Endothelial cell of umbilical vein (primary cell): ENCODE data around the gene FNDC1. TPM values are rescaled to one million over a fixed set of nuclear protein-coding genes. Genes with fewer than 3 reads are reported as not detected.

ENCODE experiments used
- BruUV-seq: library from RNA; stranded (reverse); fragments of 400-500 nt; replicated peaks from 2 replicates; lab custom pipeline; 2021; lab: Mats Ljungman, UMichigan
- CTCF ChIA-PET: fragments of 300-600, 350-600 bp; sonication (Branson Sonifier 250); formaldehyde crosslinking; loops from one replicate; lab custom pipeline; 2021; ENCODE audit warnings: antibody characterized with exemption, inconsistent platforms; lab: Charles Lee
- POLR2A ChIA-PET: fragments of 300-600, 350-600 bp; sonication (Branson Sonifier 250); formaldehyde crosslinking; loops from one replicate; lab custom pipeline; 2021; ENCODE audit warnings: antibody characterized with exemption, inconsistent platforms; lab: Charles Lee
- DNase-seq: peaks from one replicate; pipeline ENCODE4 v3.0.0-alpha.2; 2011; ENCODE audit warnings: low read depth, low spot score
- FAIRE-seq: peaks from 2 replicates; lab custom pipeline; 2011; peaks lifted over from hg19 to GRCh38; lab: Jason Lieb, UNC
- H2AFZ ChIP-seq: 2 replicates; pipeline ENCODE4 v1.6.0; 2012; ENCODE audit warnings: low read depth, low read length, control low read depth, inconsistent platforms
- H3K27ac ChIP-seq: 2 replicates; pipeline ENCODE4 v1.5.1; 2011; ENCODE audit warnings: low read depth, mild to moderate bottlenecking, control low read depth, low read length, moderate library complexity; ENCODE audit not compliant: insufficient read depth
- H3K27me3 ChIP-seq, 2 experiments: 2 replicates each; pipeline versions ENCODE4 v1.6.0 to v1.6.1; 2011; ENCODE audit warnings: low read length in 2 of 2, mixed read lengths in 1 of 2; ENCODE audit not compliant: control insufficient read depth in 2 of 2, insufficient read depth in 2 of 2
- H3K36me3 ChIP-seq, 2 experiments: 2 replicates in 1 of 2; 3 replicates in 1 of 2; pipeline ENCODE4 v1.5.1; 2011; ENCODE audit warnings: low read length in 2 of 2, mild to moderate bottlenecking in 1 of 2, moderate library complexity in 1 of 2; ENCODE audit not compliant: control insufficient read depth in 2 of 2, insufficient read depth in 2 of 2; ENCODE audit errors: extremely low read depth in 1 of 2
- H3K4me1 ChIP-seq: 3 replicates; pipeline ENCODE4 v1.5.1; 2011; ENCODE audit warnings: mild to moderate bottlenecking, low read length; ENCODE audit not compliant: control insufficient read depth, insufficient read depth; ENCODE audit errors: extremely low read depth
- H3K4me2 ChIP-seq: 2 replicates; pipeline ENCODE4 v1.6.1; 2011; ENCODE audit warnings: low read length, control low read depth, mixed read lengths; ENCODE audit not compliant: insufficient read depth
- H3K4me3 ChIP-seq, 3 experiments: fragments of 200-600 bp in 1 of 3; sonication (generic), shearing (Covaris generic) in 1 of 3; replicated peaks in 1 of 3; 2 replicates each; pipeline ENCODE4 v1.5.1; 2011 to 2016; ENCODE audit warnings: control low read depth in 3 of 3, low read length in 3 of 3, mild to moderate bottlenecking in 2 of 3, inconsistent platforms in 1 of 3, low read depth in 1 of 3, moderate library complexity in 1 of 3; ENCODE audit not compliant: insufficient read depth in 1 of 3
- H3K79me2 ChIP-seq: 2 replicates; pipeline ENCODE4 v1.6.0; 2012; ENCODE audit warnings: low read length, inconsistent platforms; ENCODE audit not compliant: control insufficient read depth, insufficient read depth
- H3K9ac ChIP-seq: replicated peaks from 2 replicates; pipeline ENCODE3; 2011; ENCODE audit warnings: low read length, control low read depth; ENCODE audit not compliant: insufficient read depth; ENCODE audit errors: extremely low read depth
- H3K9me1 ChIP-seq: replicated peaks from 3 replicates; pipeline ENCODE4 v1.6.0; 2011; ENCODE audit warnings: mild to moderate bottlenecking, low read length; ENCODE audit not compliant: control insufficient read depth, insufficient read depth; ENCODE audit errors: extremely low read depth
- H3K9me3 ChIP-seq: replicated peaks from 2 replicates; pipeline ENCODE4 v1.5.1; 2012; ENCODE audit warnings: low read length, inconsistent platforms; ENCODE audit not compliant: control insufficient read depth, insufficient read depth
- H4K20me1 ChIP-seq: replicated peaks from 2 replicates; pipeline ENCODE3; 2011; ENCODE audit warnings: mild to moderate bottlenecking, low read length; ENCODE audit not compliant: control insufficient read depth, insufficient read depth; ENCODE audit errors: extremely low read depth
- CTCF ChIP-seq, 2 donors: IDR thresholded peaks; 1 replicate in 1 of 2; 2 replicates in 1 of 2; pipeline ENCODE4 v1.5.1; 2011; ENCODE audit warnings: low read length in 2 of 2, mild to moderate bottlenecking in 2 of 2, moderate library complexity in 2 of 2, control low read depth in 1 of 2, inconsistent platforms in 1 of 2, low read depth in 1 of 2; ENCODE audit not compliant: insufficient read depth in 1 of 2; ENCODE audit errors: extremely low read depth in 1 of 2
- EZH2 ChIP-seq: IDR thresholded peaks from 2 replicates; pipeline ENCODE4 v1.6.1; 2012; ENCODE audit warnings: borderline replicate concordance, low read depth, mild to moderate bottlenecking, moderate library complexity, low read length, inconsistent platforms; ENCODE audit not compliant: severe bottlenecking
- FOS ChIP-seq: IDR thresholded peaks from 2 replicates; pipeline ENCODE4 v1.6.1; 2011; ENCODE audit warnings: mild to moderate bottlenecking, low read length, moderate library complexity, borderline replicate concordance; ENCODE audit not compliant: insufficient read depth
- GATA2 ChIP-seq: IDR thresholded peaks from 2 replicates; pipeline ENCODE4 v1.7.0; 2011; ENCODE audit warnings: low read depth, mild to moderate bottlenecking, moderate library complexity, mixed read lengths, low read length; ENCODE audit not compliant: insufficient read length, insufficient read depth
- JUN ChIP-seq: IDR thresholded peaks from 2 replicates; pipeline ENCODE4 v1.6.1; 2011; ENCODE audit warnings: borderline replicate concordance, low read depth; ENCODE audit not compliant: insufficient read length, insufficient read depth
- MAX ChIP-seq: IDR thresholded peaks from 2 replicates; pipeline ENCODE4 v1.6.1; 2011; ENCODE audit not compliant: insufficient read depth, insufficient read length
- MYC ChIP-seq: IDR thresholded peaks from one replicate; pipeline ENCODE4 v1.6.1; 2011; ENCODE audit warnings: mild to moderate bottlenecking, low read depth, low read length
- POLR2A ChIP-seq: IDR thresholded peaks from 2 replicates; pipeline ENCODE4 v1.6.1; 2012; ENCODE audit warnings: low read depth, mild to moderate bottlenecking, control low read depth, low read length
- POLR2AphosphoS5 ChIP-seq: IDR thresholded peaks from 2 replicates; pipeline ENCODE4 v1.6.1; 2012; ENCODE audit warnings: low read depth, mild to moderate bottlenecking, control low read depth, low read length, moderate library complexity; ENCODE audit not compliant: insufficient read depth
- dilution Hi-C: fragments of 300-500 bp; cut with MboI; formaldehyde crosslinking; loops from one replicate; pipeline ENCODE4 v1.15.0; 2019; ENCODE audit warnings: low sequenced_read_pairs; ENCODE audit not compliant: extremely low pct_ligation_motif_present
- intact Hi-C: fragments of 100-400 bp; cut with micrococcal nuclease; formaldehyde crosslinking; loops from one replicate; pipeline ENCODE4 v1.10.0; 2022
- polyA plus RNA-seq, 4 experiments: library from polyadenylated mRNA; depleted of rRNA in 3 of 4; stranded (reverse) in 3 of 4; unstranded in 1 of 4; fragments of >200 nt; gene quantifications; 2 replicates each; pipeline versions ENCODE4 v1.2.1 to v1.2.3, GENCODE V29; 2011 to 2012; ENCODE audit warnings: missing spikeins in 1 of 4
- total RNA-seq: library from RNA; stranded (reverse); gene quantifications from 2 replicates; pipeline ENCODE4 v1.2.3, GENCODE V29; 2021

Gene FNDC1
- total and polyA plus RNA-seq, 2 donors (not counting 3 experiments of a cell fraction or from before 2014, with no cell fraction given), result 0.04 TPM; not detected in 1

GRCh38 chr6:159315562-159315961 is 146.4 kb downstream of the FNDC1 start:
- no peaks in the 10 kb centered on the region for H4K20me1 ChIP-seq
- TF ChIP-seq JUN, result no peak
- no peak for TF ChIP-seq CTCF (IDR thresholded peaks at IDR 0.05; ENCODE audit: extremely low read depth in 1 of 2, insufficient read depth in 1 of 2, low read depth in 1 of 2, low read length in 2 of 2)
- no peak for TF ChIP-seq MYC
- no peak for TF ChIP-seq MAX
- no peak for TF ChIP-seq POLR2AphosphoS5
- no peak for TF ChIP-seq EZH2
- no peak for TF ChIP-seq FOS
- TF ChIP-seq POLR2A, result no peak
- no peak for TF ChIP-seq GATA2
- no peaks in the 10 kb centered on the region for H3K27me3 ChIP-seq
- no peak for FAIRE-seq
- no peak overlapping the region for H3K4me3 ChIP-seq
- H3K79me2 ChIP-seq, result no peaks in the 10 kb centered on the region
- no peak overlapping the region for H3K4me2 ChIP-seq
- no peaks in the 10 kb centered on the region for H3K4me1 ChIP-seq
- intact Hi-C loops, result no loop called here
- DNase-seq, result no peak
- no peak overlapping the region for H2AFZ ChIP-seq
- POLR2A ChIA-PET, result no interaction called here
- no peaks in the 10 kb centered on the region for H3K36me3 ChIP-seq
- no peak overlapping the region for H3K27ac ChIP-seq
- CTCF ChIA-PET, result no interaction called here
- no peaks in the 10 kb centered on the region for H3K9me1 ChIP-seq
- H3K9me3 ChIP-seq, result peaks cover 8% of the 10 kb centered on the region
- dilution Hi-C loops, result no loop called here
- BruUV-seq, result no TSS peak
- H3K9ac ChIP-seq, result no peak overlapping the region
